ENCODE results near the gene TMPRSS6. TPM values are rescaled to one million over a fixed set of nuclear protein-coding genes. Genes with fewer than 3 reads are reported as not detected.

Gene TMPRSS6
- total RNA-seq, 1 experiment from 2014 or later = 0.79 TPM

DNA sequence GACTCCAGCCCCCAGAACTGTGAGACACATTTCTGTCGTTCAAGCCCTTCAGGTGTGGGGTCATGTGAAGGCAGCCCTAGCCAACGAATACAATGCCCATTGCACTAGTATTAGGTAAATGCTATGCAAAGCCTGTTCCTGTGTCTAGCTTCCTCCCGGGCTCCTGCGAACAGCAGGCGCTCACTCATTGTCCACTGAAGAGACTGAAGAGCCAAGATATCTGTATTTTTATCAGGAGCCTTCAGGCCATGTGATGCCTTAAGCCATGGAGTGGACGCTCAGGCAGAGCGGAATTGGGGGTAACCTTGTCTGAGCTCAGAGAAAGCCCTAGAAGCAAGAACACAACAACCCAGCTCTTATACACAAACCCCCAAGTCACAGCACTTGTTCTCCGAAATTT is 4.2 kb upstream of the TMPRSS6 start:
- H3K27ac ChIP-seq = no peak overlapping the region
- BruUV-seq (replicated peaks) = no TSS peak
- peaks cover 12% of the 10 kb centered on the region; the same call in 1 of the 2 replicates for H3K27me3 ChIP-seq (ENCODE audit: insufficient read depth, low read depth)
- DNase-seq = no peak
- H3K9me3 ChIP-seq (ENCODE audit: insufficient read depth, low read depth) = no peaks in the 10 kb centered on the region
- no peaks in the 10 kb centered on the region for H3K9me2 ChIP-seq (ENCODE audit: insufficient read depth)
- H3K79me2 ChIP-seq (ENCODE audit: low read depth) = no peaks in the 10 kb centered on the region
- no peak overlapping the region for H3K4me2 ChIP-seq
- H3F3A ChIP-seq (ENCODE audit: insufficient read depth, low read depth) = no peaks in the 10 kb centered on the region
- H2AFZ ChIP-seq = no peak overlapping the region
- no peaks in the 10 kb centered on the region for H3K36me3 ChIP-seq (ENCODE audit: low read depth)
- ChIA-PET CTCF (no interaction called here), POLR2A (ENCODE audit: unreplicated experiment) (no interaction called here)
- peaks cover 10% of the 10 kb centered on the region for H3K4me1 ChIP-seq (replicated peaks; ENCODE audit: insufficient read depth)
- no peak for TF ChIP-seq EZH2 (IDR thresholded peaks at IDR 0.05; ENCODE audit: low read depth)
- TF ChIP-seq, protein P1, sequence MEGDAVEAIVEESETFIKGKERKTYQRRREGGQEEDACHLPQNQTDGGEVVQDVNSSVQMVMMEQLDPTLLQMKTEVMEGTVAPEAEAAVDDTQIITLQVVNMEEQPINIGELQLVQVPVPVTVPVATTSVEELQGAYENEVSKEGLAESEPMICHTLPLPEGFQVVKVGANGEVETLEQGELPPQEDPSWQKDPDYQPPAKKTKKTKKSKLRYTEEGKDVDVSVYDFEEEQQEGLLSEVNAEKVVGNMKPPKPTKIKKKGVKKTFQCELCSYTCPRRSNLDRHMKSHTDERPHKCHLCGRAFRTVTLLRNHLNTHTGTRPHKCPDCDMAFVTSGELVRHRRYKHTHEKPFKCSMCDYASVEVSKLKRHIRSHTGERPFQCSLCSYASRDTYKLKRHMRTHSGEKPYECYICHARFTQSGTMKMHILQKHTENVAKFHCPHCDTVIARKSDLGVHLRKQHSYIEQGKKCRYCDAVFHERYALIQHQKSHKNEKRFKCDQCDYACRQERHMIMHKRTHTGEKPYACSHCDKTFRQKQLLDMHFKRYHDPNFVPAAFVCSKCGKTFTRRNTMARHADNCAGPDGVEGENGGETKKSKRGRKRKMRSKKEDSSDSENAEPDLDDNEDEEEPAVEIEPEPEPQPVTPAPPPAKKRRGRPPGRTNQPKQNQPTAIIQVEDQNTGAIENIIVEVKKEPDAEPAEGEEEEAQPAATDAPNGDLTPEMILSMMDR (conservative IDR thresholded peaks at IDR 0.05) = no peak
- intact Hi-C loops (cut with micrococcal nuclease; ENCODE audit: unreplicated experiment) = no loop called here
- no peaks in the 10 kb centered on the region for H4K20me1 ChIP-seq (ENCODE audit: insufficient read depth)
- no peak overlapping the region for H3K4me3 ChIP-seq

DNA sequence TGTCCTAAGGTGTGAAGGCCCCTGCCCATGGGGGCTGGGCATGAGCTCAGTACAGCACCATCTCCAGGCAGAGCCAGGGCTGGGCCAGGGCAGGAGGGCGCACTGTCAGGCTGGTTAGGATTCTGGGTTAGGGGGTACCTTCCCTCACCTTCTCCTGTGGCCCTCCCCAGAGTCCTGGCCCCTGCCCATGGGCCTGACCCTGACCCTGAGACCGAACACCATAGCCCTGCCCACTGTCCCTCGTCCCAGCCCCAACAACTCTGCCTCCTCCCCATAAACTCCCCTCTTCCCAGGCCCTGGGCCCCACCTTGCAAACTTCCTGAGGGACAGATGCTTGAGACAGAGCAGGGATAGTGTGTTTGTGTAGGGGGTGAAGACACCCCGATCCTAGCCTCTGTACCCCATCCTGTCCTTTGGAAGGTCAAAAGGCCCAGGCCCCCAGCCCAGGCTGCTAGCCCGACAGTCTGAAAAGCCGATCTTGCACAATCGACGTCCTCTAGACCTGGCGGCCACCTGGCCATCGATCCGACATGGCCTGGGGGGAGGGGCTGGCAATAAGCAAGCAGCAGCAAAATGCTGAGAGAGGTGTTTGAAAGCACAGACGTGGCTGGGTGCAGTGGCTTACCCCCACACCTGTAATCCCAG is 2.7 kb upstream of the TMPRSS6 start:
- Histone ChIP-seq H3K36me3 (ENCODE audit: low read depth) (no peaks in the 10 kb centered on the region), H3K27ac (no peak overlapping the region), H3K4me1 (replicated peaks; ENCODE audit: insufficient read depth) (peaks cover 11% of the 10 kb centered on the region), H2AFZ (no peak overlapping the region), H3F3A (ENCODE audit: insufficient read depth, low read depth) (no peaks in the 10 kb centered on the region), H4K20me1 (ENCODE audit: insufficient read depth) (no peaks in the 10 kb centered on the region), H3K27me3 (ENCODE audit: insufficient read depth, low read depth) (peaks cover 12% of the 10 kb centered on the region; the same call in 1 of the 2 replicates), H3K79me2 (ENCODE audit: low read depth) (no peaks in the 10 kb centered on the region), H3K9me2 (ENCODE audit: insufficient read depth) (no peaks in the 10 kb centered on the region), H3K9me3 (ENCODE audit: insufficient read depth, low read depth) (no peaks in the 10 kb centered on the region), H3K4me2 (no peak overlapping the region), H3K4me3 (no peak overlapping the region)
- no TSS peak for BruUV-seq (replicated peaks)
- TF ChIP-seq, protein P1 (conservative IDR thresholded peaks at IDR 0.05) = no peak
- TF ChIP-seq EZH2 (IDR thresholded peaks at IDR 0.05; ENCODE audit: low read depth) = no peak
- intact Hi-C loops (cut with micrococcal nuclease; ENCODE audit: unreplicated experiment) = no loop called here
- POLR2A ChIA-PET (ENCODE audit: unreplicated experiment) = no interaction called here
- no peak for DNase-seq
- CTCF ChIA-PET = no interaction called here

DNA sequence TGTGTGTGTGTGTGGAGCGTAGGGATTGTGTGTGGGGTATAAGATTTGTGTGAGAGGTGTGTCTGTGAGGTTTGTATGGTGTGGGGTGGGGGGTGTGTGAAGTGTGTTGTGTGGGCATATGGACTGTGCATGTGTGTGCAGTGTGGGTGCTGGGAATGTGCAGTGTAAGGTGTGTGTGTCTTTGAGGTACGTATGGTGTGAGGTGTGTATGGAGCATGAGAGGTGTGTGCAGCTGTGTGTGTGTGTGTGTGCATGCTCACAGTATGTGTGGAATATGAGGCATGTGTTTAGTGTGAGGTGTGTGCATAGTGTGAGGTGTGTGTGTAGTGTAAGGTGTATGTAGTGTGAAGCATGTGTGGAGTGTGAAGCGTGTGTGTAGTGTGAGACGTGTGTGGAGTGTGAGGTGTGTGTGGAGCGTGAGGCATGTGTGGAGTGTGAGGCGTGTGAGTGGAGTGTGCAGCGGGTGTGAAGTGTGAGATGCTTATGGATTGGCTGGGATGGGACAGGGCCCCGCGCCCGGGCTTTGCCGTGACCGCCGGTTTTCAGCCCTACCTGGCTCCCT is 1.7 kb upstream of the TMPRSS6 start:
- Histone ChIP-seq H3F3A (ENCODE audit: insufficient read depth, low read depth) (no peaks in the 10 kb centered on the region), H2AFZ (no peak overlapping the region), H4K20me1 (ENCODE audit: insufficient read depth) (no peaks in the 10 kb centered on the region), H3K4me2 (no peak overlapping the region), H3K4me1 (replicated peaks; ENCODE audit: insufficient read depth) (peaks cover 11% of the 10 kb centered on the region), H3K9me2 (ENCODE audit: insufficient read depth) (no peaks in the 10 kb centered on the region), H3K27me3 (ENCODE audit: insufficient read depth, low read depth) (peaks cover 12% of the 10 kb centered on the region; the same call in 1 of the 2 replicates), H3K79me2 (ENCODE audit: low read depth) (no peaks in the 10 kb centered on the region), H3K27ac (no peak overlapping the region), H3K9me3 (ENCODE audit: insufficient read depth, low read depth) (no peaks in the 10 kb centered on the region), H3K36me3 (ENCODE audit: low read depth) (no peaks in the 10 kb centered on the region), H3K4me3 (no peak overlapping the region)
- CTCF ChIA-PET = no interaction called here
- POLR2A ChIA-PET (ENCODE audit: unreplicated experiment) = no interaction called here
- no peak for DNase-seq
- BruUV-seq (replicated peaks) = no TSS peak
- intact Hi-C loops (cut with micrococcal nuclease; ENCODE audit: unreplicated experiment) = no loop called here
- TF ChIP-seq EZH2 (IDR thresholded peaks at IDR 0.05; ENCODE audit: low read depth) = no peak
- TF ChIP-seq, protein P1 (conservative IDR thresholded peaks at IDR 0.05) = no peak
